KBM-7 (cell line): ENCODE data around the gene ORC5.

ENCODE experiments used
- DNase-seq: peaks from one replicate; pipeline ENCODE4 v3.0.0-alpha.2; 2015
- in situ Hi-C: fragments of 300-500 bp; cut with MboI; formaldehyde crosslinking; loops from 2 replicates; pipeline ENCODE4 v1.14.3; 2020; ENCODE audit warnings: low sequenced_read_pairs, low pct_unique_long_range_greater_than_20kb, mixed read lengths

ORC5 gene

GRCh38 chr7:104136561-104136960, 71.3 kb downstream of the ORC5 start:
- in situ Hi-C loops: no loop called here

GRCh38 chr7:104135760-104136558, 71.9 kb downstream of the ORC5 start:
- in situ Hi-C loops: no loop called here
- DNase-seq: no peak

More at GRCh38 chr7:104136561-104136960, 71.3 kb downstream of the ORC5 start:
- DNase-seq: no peak

- in situ Hi-C loops: no loop called here
- DNase-seq: no peak
These were observed 74.6 kb downstream of the ORC5 start for GRCh38 chr7:104133238-104133637.

- in situ Hi-C loops: no loop called here
- DNase-seq: no peak
These were observed 77.1 kb downstream of the ORC5 start for GRCh38 chr7:104130726-104131125.

- in situ Hi-C loops: no loop called here
- DNase-seq: no peak
These were observed 80.6 kb downstream of the ORC5 start for GRCh38 chr7:104127204-104127603.

- no peak for DNase-seq
- in situ Hi-C loops: no loop called here
These were observed 81.4 kb downstream of the ORC5 start for GRCh38 chr7:104126411-104126841.

GRCh38 chr7:104124893-104125477, 82.8 kb downstream of the ORC5 start:
- DNase-seq: no peak
- in situ Hi-C loops: no loop called here

- in situ Hi-C loops: no loop called here
- DNase-seq: no peak
These were observed 83.3 kb downstream of the ORC5 start for GRCh38 chr7:104124469-104124868.

GRCh38 chr7:104123786-104124185, 84.0 kb downstream of the ORC5 start:
- DNase-seq: no peak
- in situ Hi-C loops: no loop called here

- no peak for DNase-seq
- in situ Hi-C loops: no loop called here
These were observed 94.0 kb downstream of the ORC5 start for GRCh38 chr7:104113788-104114187.

GRCh38 chr7:104112623-104113022, 95.2 kb downstream of the ORC5 start:
- DNase-seq: no peak
- in situ Hi-C loops: no loop called here

GRCh38 chr7:104111271-104111670, 96.5 kb downstream of the ORC5 start:
- in situ Hi-C loops: no loop called here
- no peak for DNase-seq

GRCh38 chr7:104106108-104106905, 101.5 kb downstream of the ORC5 start:
- in situ Hi-C loops: no loop called here
- DNase-seq: no peak

GRCh38 chr7:104098890-104099289, 108.9 kb downstream of the ORC5 start:
- no peak for DNase-seq
- in situ Hi-C loops: no loop called here

GRCh38 chr7:104096683-104097082, 111.1 kb downstream of the ORC5 start:
- in situ Hi-C loops: no loop called here
- no peak for DNase-seq

- in situ Hi-C loops: no loop called here
- peak; percentile 19 for DNase-seq
These were observed 114.7 kb downstream of the ORC5 start for GRCh38 chr7:104093127-104093526.

- no peak for DNase-seq
- in situ Hi-C loops: no loop called here
These were observed 116.6 kb downstream of the ORC5 start for GRCh38 chr7:104091242-104091641.

- DNase-seq: no peak
- in situ Hi-C loops: no loop called here
These were observed 118.2 kb downstream of the ORC5 start for GRCh38 chr7:104089612-104090011.

GRCh38 chr7:104089061-104089460, 118.8 kb downstream of the ORC5 start:
- DNase-seq: no peak
- in situ Hi-C loops: no loop called here
